GM23338 (cell line): ENCODE measurements around the gene PPIP5K2.

Experiments used
- CTCF ChIP-seq, 2 experiments: fragments of 200-600 bp in 1 of 2; sonication (generic) in 1 of 2; conservative IDR thresholded peaks; 2 replicates each; pipeline versions ENCODE4 v1.5.1 to v1.6.1; 2016 to 2017; ENCODE audit warnings: antibody characterized with exemption in 2 of 2, low read depth in 2 of 2, mild to moderate bottlenecking in 2 of 2, moderate library complexity in 1 of 2
- EZH2 ChIP-seq: fragments of 200-600 bp; sonication (generic); IDR thresholded peaks from one replicate; pipeline ENCODE4 v1.8.0; 2017; ENCODE audit warnings: antibody characterized with exemption, mild to moderate bottlenecking, low read depth; ENCODE audit not compliant: unreplicated experiment
- EZH2phosphoT487 ChIP-seq: fragments of 200-600 bp; sonication (generic); IDR thresholded peaks from one replicate; pipeline ENCODE4 v1.8.1; 2018; ENCODE audit warnings: antibody characterized with exemption; ENCODE audit not compliant: unreplicated experiment
- POLR2AphosphoS5 ChIP-seq: IDR thresholded peaks from 2 replicates; pipeline ENCODE4 v1.6.1; 2016; ENCODE audit warnings: antibody characterized with exemption, low read depth
- ZNF331 ChIP-seq: fragments of 250-450 bp; sonication (Bioruptor Pico); IDR thresholded peaks from 2 replicates; pipeline ENCODE4 v1.5.0; 2020; ENCODE audit warnings: low read depth, mild to moderate bottlenecking, moderate library complexity
- TF ChIP-seq, protein P1 (sequence below): IDR thresholded peaks from one replicate; pipeline ENCODE4 v1.6.1; 2018; ENCODE audit warnings: antibody characterized with exemption; ENCODE audit not compliant: unreplicated experiment

- TF ChIP-seq CTCF (conservative IDR thresholded peaks at IDR 0.05; ENCODE audit: low read depth in 2 of 2) (no peak), EZH2 (no peak), EZH2phosphoT487 (no peak), POLR2AphosphoS5 (no peak), ZNF331 (no peak)
- TF ChIP-seq, protein P1, sequence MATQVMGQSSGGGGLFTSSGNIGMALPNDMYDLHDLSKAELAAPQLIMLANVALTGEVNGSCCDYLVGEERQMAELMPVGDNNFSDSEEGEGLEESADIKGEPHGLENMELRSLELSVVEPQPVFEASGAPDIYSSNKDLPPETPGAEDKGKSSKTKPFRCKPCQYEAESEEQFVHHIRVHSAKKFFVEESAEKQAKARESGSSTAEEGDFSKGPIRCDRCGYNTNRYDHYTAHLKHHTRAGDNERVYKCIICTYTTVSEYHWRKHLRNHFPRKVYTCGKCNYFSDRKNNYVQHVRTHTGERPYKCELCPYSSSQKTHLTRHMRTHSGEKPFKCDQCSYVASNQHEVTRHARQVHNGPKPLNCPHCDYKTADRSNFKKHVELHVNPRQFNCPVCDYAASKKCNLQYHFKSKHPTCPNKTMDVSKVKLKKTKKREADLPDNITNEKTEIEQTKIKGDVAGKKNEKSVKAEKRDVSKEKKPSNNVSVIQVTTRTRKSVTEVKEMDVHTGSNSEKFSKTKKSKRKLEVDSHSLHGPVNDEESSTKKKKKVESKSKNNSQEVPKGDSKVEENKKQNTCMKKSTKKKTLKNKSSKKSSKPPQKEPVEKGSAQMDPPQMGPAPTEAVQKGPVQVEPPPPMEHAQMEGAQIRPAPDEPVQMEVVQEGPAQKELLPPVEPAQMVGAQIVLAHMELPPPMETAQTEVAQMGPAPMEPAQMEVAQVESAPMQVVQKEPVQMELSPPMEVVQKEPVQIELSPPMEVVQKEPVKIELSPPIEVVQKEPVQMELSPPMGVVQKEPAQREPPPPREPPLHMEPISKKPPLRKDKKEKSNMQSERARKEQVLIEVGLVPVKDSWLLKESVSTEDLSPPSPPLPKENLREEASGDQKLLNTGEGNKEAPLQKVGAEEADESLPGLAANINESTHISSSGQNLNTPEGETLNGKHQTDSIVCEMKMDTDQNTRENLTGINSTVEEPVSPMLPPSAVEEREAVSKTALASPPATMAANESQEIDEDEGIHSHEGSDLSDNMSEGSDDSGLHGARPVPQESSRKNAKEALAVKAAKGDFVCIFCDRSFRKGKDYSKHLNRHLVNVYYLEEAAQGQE = no peak
Observed at GRCh38 chr5:103177543-103177942, 57.4 kb downstream of the PPIP5K2 start.
